Testis (tissue), 2 donors: ENCODE data around the gene ALK.

Source experiments
- POLR2A ChIP-seq: fragments of 450-650 bp; IDR thresholded peaks from one replicate; pipeline ENCODE4 v1.6.1; 2017; ENCODE audit warnings: antibody characterized with exemption, mild to moderate bottlenecking, moderate library complexity
- TF ChIP-seq, protein P1 (sequence below), 3 experiments: fragments of 450-650 bp in 2 of 3; fragments of 200-600 bp in 1 of 3; sonication (generic) in 1 of 3; IDR thresholded peaks; one replicate each; pipeline ENCODE4 v1.5.1; 2016 to 2019; ENCODE audit warnings: antibody characterized with exemption in 3 of 3, mild to moderate bottlenecking in 2 of 3, moderate library complexity in 1 of 3

DNA sequence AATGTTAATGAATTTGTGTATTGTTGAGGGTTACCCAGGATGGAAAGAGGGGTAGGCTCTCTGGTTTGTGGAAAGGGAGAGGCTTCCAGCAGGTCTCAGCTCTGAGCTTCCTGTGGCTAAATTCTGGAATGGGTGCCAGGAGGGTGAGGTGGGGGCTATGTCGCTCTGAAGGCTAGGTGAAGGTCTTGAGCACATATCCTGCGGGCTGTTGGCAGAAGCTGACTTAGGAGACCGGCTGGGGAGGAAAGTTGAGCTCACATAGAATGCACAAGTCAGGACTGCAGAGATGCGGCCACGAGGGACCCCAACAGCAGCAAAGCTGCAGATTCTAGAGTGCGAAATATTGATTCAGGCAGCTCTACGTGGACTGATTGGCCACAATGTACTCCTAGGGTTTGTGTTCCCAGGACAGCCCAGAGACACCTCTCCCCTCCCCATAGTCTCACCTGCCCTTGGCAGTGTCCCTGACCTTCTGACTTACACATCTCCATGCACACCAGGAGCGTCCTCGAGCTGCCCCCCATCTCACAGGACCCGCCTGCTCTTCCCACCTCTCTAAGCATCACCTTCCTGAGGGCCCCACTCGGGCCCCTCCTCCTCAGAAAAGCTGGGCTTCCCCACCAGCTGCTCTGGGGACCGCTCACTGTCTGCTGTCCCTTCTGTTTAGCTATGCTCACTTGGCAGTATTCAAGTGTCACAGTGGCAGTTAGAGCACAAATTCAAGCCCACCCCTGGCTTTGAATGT is 72.6 kb downstream of the ALK start:
- TF ChIP-seq, protein P1, sequence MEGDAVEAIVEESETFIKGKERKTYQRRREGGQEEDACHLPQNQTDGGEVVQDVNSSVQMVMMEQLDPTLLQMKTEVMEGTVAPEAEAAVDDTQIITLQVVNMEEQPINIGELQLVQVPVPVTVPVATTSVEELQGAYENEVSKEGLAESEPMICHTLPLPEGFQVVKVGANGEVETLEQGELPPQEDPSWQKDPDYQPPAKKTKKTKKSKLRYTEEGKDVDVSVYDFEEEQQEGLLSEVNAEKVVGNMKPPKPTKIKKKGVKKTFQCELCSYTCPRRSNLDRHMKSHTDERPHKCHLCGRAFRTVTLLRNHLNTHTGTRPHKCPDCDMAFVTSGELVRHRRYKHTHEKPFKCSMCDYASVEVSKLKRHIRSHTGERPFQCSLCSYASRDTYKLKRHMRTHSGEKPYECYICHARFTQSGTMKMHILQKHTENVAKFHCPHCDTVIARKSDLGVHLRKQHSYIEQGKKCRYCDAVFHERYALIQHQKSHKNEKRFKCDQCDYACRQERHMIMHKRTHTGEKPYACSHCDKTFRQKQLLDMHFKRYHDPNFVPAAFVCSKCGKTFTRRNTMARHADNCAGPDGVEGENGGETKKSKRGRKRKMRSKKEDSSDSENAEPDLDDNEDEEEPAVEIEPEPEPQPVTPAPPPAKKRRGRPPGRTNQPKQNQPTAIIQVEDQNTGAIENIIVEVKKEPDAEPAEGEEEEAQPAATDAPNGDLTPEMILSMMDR (IDR thresholded peaks at IDR 0.05), result no peak
- TF ChIP-seq POLR2A, result no peak
